Neural progenitor cell (in vitro differentiated cells): ENCODE results near the gene DRC1.

ENCODE experiments used
- CTCF ChIP-seq: fragments of 200-600 bp; sonication (generic); IDR thresholded peaks from 2 replicates; pipeline ENCODE4 v1.5.1; 2017; ENCODE audit warnings: antibody characterized with exemption, mild to moderate bottlenecking
- EZH2 ChIP-seq: fragments of 200-600 bp; sonication (generic); IDR thresholded peaks from 2 replicates; pipeline ENCODE4 v1.6.1; 2017; ENCODE audit warnings: antibody characterized with exemption, mild to moderate bottlenecking, moderate library complexity

GRCh38 chr2:26489213-26489850, 87.6 kb downstream of the DRC1 start:
- TF ChIP-seq CTCF (no peak), EZH2 (no peak)
